IMR-90 (cell line): ENCODE data around the gene ING5. TPM values are rescaled to one million over a fixed set of nuclear protein-coding genes. Genes with fewer than 3 reads are reported as not detected.
A peak's percentile ranks its signal among the peaks of the same experiment; 100 is the strongest.

ENCODE experiments used
- ATAC-seq: fragments of 200-7000 bp; cut with Tn5 transposase; 2 replicates; pipeline ENCODE4 v1.9.1; 2020; ENCODE audit warnings: low read depth, mild to moderate bottlenecking, moderate library complexity
- BruUV-seq: library from RNA; stranded (reverse); fragments of 400-500 nt; replicated peaks from 2 replicates; lab custom pipeline; 2021; lab: Mats Ljungman, UMichigan
- CTCF ChIA-PET: fragments of 300-600 bp; formaldehyde crosslinking; extraction: SDS; loops from one replicate; lab custom pipeline; 2021; ENCODE audit warnings: antibody characterized with exemption; lab: Yijun Ruan, JAX
- POLR2A ChIA-PET: fragments of 300-600 bp; sonication (Branson Sonifier 250); formaldehyde crosslinking; loops from one replicate; lab custom pipeline; 2022; ENCODE audit warnings: antibody characterized with exemption; ENCODE audit not compliant: unreplicated experiment; lab: Charles Lee
- DNase-seq: peaks from one replicate; pipeline ENCODE4 v3.0.0; 2013
- H2AFZ ChIP-seq: replicated peaks from 2 replicates; pipeline ENCODE3; 2013; ENCODE audit warnings: low read length, mild to moderate bottlenecking; ENCODE audit not compliant: poor library complexity
- H2AK5ac ChIP-seq: 2 replicates; pipeline ENCODE4 v1.6.1; 2013; ENCODE audit warnings: low read depth, low read length, inconsistent platforms
- H2AK9ac ChIP-seq: replicated peaks from 2 replicates; pipeline ENCODE3; 2013; ENCODE audit warnings: mild to moderate bottlenecking, low read depth, low read length, moderate library complexity; ENCODE audit not compliant: poor library complexity
- H2BK120ac ChIP-seq: 2 replicates; pipeline ENCODE4 v1.6.1; 2013; ENCODE audit warnings: low read depth, low read length, inconsistent platforms
- H2BK15ac ChIP-seq: 3 replicates; pipeline ENCODE4 v1.6.1; 2013; ENCODE audit warnings: low read depth, low read length, inconsistent platforms
- H2BK20ac ChIP-seq: 2 replicates; pipeline ENCODE4 v1.6.1; 2013; ENCODE audit warnings: low read depth, mild to moderate bottlenecking, inconsistent platforms, low read length, moderate library complexity
- H2BK5ac ChIP-seq: 2 replicates; pipeline ENCODE4 v1.6.1; 2013; ENCODE audit warnings: mild to moderate bottlenecking, low read depth, low read length, inconsistent platforms; ENCODE audit not compliant: poor library complexity, severe bottlenecking
- H3K14ac ChIP-seq: replicated peaks from 2 replicates; pipeline ENCODE4 v1.6.1; 2013; ENCODE audit warnings: low read depth, low read length, inconsistent platforms
- H3K18ac ChIP-seq: 2 replicates; pipeline ENCODE4 v1.6.1; 2013; ENCODE audit warnings: low read depth, low read length, control low read depth
- H3K23ac ChIP-seq: 2 replicates; pipeline ENCODE4 v1.6.1; 2013; ENCODE audit warnings: low read depth, low read length, inconsistent platforms
- H3K27ac ChIP-seq: 2 replicates; pipeline ENCODE4 v1.5.1; 2013; ENCODE audit warnings: mild to moderate bottlenecking, control low read depth, low read length; ENCODE audit not compliant: insufficient read depth
- H3K27me3 ChIP-seq: 2 replicates; pipeline ENCODE4 v1.6.1; 2013; ENCODE audit warnings: low read length; ENCODE audit not compliant: control insufficient read depth, insufficient read depth
- H3K36me3 ChIP-seq: 2 replicates; pipeline ENCODE4 v1.6.1; 2013; ENCODE audit warnings: low read length, mixed read lengths; ENCODE audit not compliant: control insufficient read depth, insufficient read depth
- H3K4ac ChIP-seq: 2 replicates; pipeline ENCODE4 v1.6.1; 2013; ENCODE audit warnings: low read depth, low read length, inconsistent platforms
- H3K4me1 ChIP-seq: 2 replicates; pipeline ENCODE4 v1.6.1; 2013; ENCODE audit warnings: low read length, mixed read lengths; ENCODE audit not compliant: control insufficient read depth, insufficient read depth
- H3K4me2 ChIP-seq: 2 replicates; pipeline ENCODE4 v1.6.1; 2013; ENCODE audit warnings: low read depth, mild to moderate bottlenecking, control low read depth, low read length, moderate library complexity
- H3K4me3 ChIP-seq: 2 replicates; pipeline ENCODE4 v1.5.1; 2013; ENCODE audit warnings: low read depth, mild to moderate bottlenecking, control low read depth, low read length, moderate library complexity; ENCODE audit not compliant: insufficient read depth
- H3K56ac ChIP-seq: 2 replicates; pipeline ENCODE4 v1.6.1; 2013; ENCODE audit warnings: low read length, inconsistent platforms; ENCODE audit not compliant: insufficient read depth; ENCODE audit errors: extremely low read depth
- H3K79me1 ChIP-seq, 2 experiments: 2 replicates each; pipeline ENCODE4 v1.6.1; 2013; ENCODE audit warnings: low read length in 2 of 2, inconsistent platforms in 1 of 2, low read depth in 1 of 2
- H3K9ac ChIP-seq: 2 replicates; pipeline ENCODE4 v1.6.1; 2013; ENCODE audit warnings: low read depth, low read length, control low read depth
- H3K9me1 ChIP-seq: 2 replicates; pipeline ENCODE4 v1.6.1; 2013; ENCODE audit warnings: low read length, inconsistent platforms; ENCODE audit not compliant: insufficient read depth
- H3K9me3 ChIP-seq: 2 replicates; pipeline ENCODE4 v1.6.1; 2013; ENCODE audit warnings: low read length; ENCODE audit not compliant: control insufficient read depth, insufficient read depth
- H4K20me1 ChIP-seq: 2 replicates; pipeline ENCODE4 v1.6.1; 2013; ENCODE audit warnings: low read length, inconsistent platforms; ENCODE audit not compliant: insufficient read depth
- H4K5ac ChIP-seq: 2 replicates; pipeline ENCODE4 v1.6.1; 2013; ENCODE audit warnings: mild to moderate bottlenecking, low read depth, low read length, control low read depth
- H4K8ac ChIP-seq, 2 experiments: 2 replicates each; pipeline ENCODE4 v1.6.1; 2013; ENCODE audit warnings: low read depth in 2 of 2, low read length in 2 of 2, control low read depth in 1 of 2, inconsistent platforms in 1 of 2
- H4K91ac ChIP-seq: 2 replicates; pipeline ENCODE4 v1.6.1; 2013; ENCODE audit warnings: low read depth, low read length, inconsistent platforms; ENCODE audit not compliant: insufficient read depth
- CHD1 ChIP-seq: IDR thresholded peaks from 2 replicates; pipeline ENCODE4 v1.6.1; 2012; ENCODE audit warnings: low read depth, low read length, improper control_type of control experiment
- CTCF ChIP-seq: conservative IDR thresholded peaks from 2 replicates; pipeline ENCODE4 v1.5.1; 2012; ENCODE audit warnings: mild to moderate bottlenecking, low read depth, low read length, improper control_type of control experiment
- FOS ChIP-seq: fragments of 150-350 bp; IDR thresholded peaks from 2 replicates; pipeline ENCODE4 v1.6.1; 2016; ENCODE audit warnings: low read depth, low read length
- MAZ ChIP-seq: IDR thresholded peaks from 2 replicates; pipeline ENCODE4 v1.6.1; 2012; ENCODE audit warnings: low read depth, mild to moderate bottlenecking, low read length, improper control_type of control experiment, moderate library complexity, borderline replicate concordance
- MXI1 ChIP-seq: IDR thresholded peaks from 2 replicates; pipeline ENCODE4 v1.6.1; 2012; ENCODE audit warnings: low read depth, mild to moderate bottlenecking, low read length, moderate library complexity, borderline replicate concordance
- NFE2L2 ChIP-seq: fragments of 150-350 bp; IDR thresholded peaks from 2 replicates; pipeline ENCODE4 v1.6.1; 2016; ENCODE audit warnings: low read depth, mild to moderate bottlenecking, low read length
- POLR2A ChIP-seq: IDR thresholded peaks from 2 replicates; pipeline ENCODE4 v1.6.1; 2012; ENCODE audit warnings: mild to moderate bottlenecking, low read depth, low read length
- RAD21 ChIP-seq: IDR thresholded peaks from 2 replicates; pipeline ENCODE4 v1.6.1; 2012; ENCODE audit warnings: low read length, improper control_type of control experiment
- RCOR1 ChIP-seq: IDR thresholded peaks from 2 replicates; pipeline ENCODE4 v1.6.1; 2012; ENCODE audit warnings: mild to moderate bottlenecking, low read length, improper control_type of control experiment; ENCODE audit not compliant: insufficient replicate concordance
- RFX5 ChIP-seq: IDR thresholded peaks from 2 replicates; pipeline ENCODE4 v1.8.0; 2012; ENCODE audit warnings: low read depth, mild to moderate bottlenecking, low read length, moderate library complexity
- SMC3 ChIP-seq: fragments of 150-350 bp; IDR thresholded peaks from 2 replicates; pipeline ENCODE4 v1.6.1; 2016; ENCODE audit warnings: low read depth, mild to moderate bottlenecking, antibody characterized with exemption, low read length, moderate library complexity
- USF2 ChIP-seq: fragments of 150-350 bp; IDR thresholded peaks from 2 replicates; pipeline ENCODE4 v1.6.1; 2017; ENCODE audit warnings: mild to moderate bottlenecking, antibody characterized with exemption, low read length, low read depth
- WGBS, 2 experiments: methylation state at CpG; one replicate each; pipeline versions ENCODE4 v1.1.5 to v1.1.7; 2013; ENCODE audit warnings: missing lambda C conversion rate in 2 of 2; ENCODE audit not compliant: insufficient read length in 1 of 2; ENCODE audit errors: extremely low coverage in 2 of 2; 5-methylcytosine and 5-hydroxymethylcytosine counted together
- dilution Hi-C: fragments of 300-500 bp; cut with HindIII; formaldehyde crosslinking; loops from one replicate; pipeline ENCODE4 v1.14.3; 2018; ENCODE audit warnings: low sequenced_read_pairs; ENCODE audit not compliant: unreplicated experiment
- in situ Hi-C: fragments of 300-500 bp; cut with MboI; formaldehyde crosslinking; loops from 3 replicates; pipeline ENCODE4 v1.14.3; 2019; ENCODE audit warnings: low sequenced_read_pairs, inconsistent platforms, mixed read lengths
- intact Hi-C: fragments of 100-400 bp; cut with micrococcal nuclease; formaldehyde crosslinking; loops from 2 replicates; pipeline ENCODE4 v1.10.0; 2022
- polyA plus RNA-seq, 3 experiments: library from polyadenylated mRNA; depleted of rRNA; stranded (reverse); fragments of >200 nt; gene quantifications; 2 replicates each; pipeline ENCODE4 v1.2.3, GENCODE V29; 2012; ENCODE audit warnings: low replicate concordance in 1 of 3
- total RNA-seq: library from RNA; depleted of rRNA; stranded (reverse); fragments of >200 nt; gene quantifications from 2 replicates; pipeline ENCODE4 v1.2.3, GENCODE V29; 2012

Gene ING5
- total and polyA plus RNA-seq, 2 of the 4 experiments (the other 2 are of a cell fraction), result 36.1 to 38.9 TPM

GRCh38 chr2:241764275-241765241 is 62.7 kb downstream of the ING5 start:
- BruUV-seq, result no TSS peak
- POLR2A ChIA-PET, result no interaction called here

More at GRCh38 chr2:241764275-241765241, 62.7 kb downstream of the ING5 start:
- no peaks in the 10 kb centered on the region for H3K4me1 ChIP-seq
- H3K27ac ChIP-seq, result no peak overlapping the region
- no peak overlapping the region for H2BK5ac ChIP-seq
- H2AK9ac ChIP-seq, result peak overlapping the region; percentile 15
- H3K4ac ChIP-seq, result no peak overlapping the region
- CTCF ChIA-PET, result no interaction called here
- TF ChIP-seq MXI1, result no peak
- TF ChIP-seq CTCF, result no peak
- no peak for TF ChIP-seq RCOR1
- no peak for TF ChIP-seq NFE2L2
- no peak for TF ChIP-seq SMC3
- TF ChIP-seq RFX5, result no peak
- TF ChIP-seq FOS, result no peak
- no peak for TF ChIP-seq POLR2A
- no peak for TF ChIP-seq USF2
- no peak for TF ChIP-seq CHD1
- no peak for TF ChIP-seq MAZ
- TF ChIP-seq RAD21, result no peak
- H3K9ac ChIP-seq, result no peak overlapping the region
- no peaks in the 10 kb centered on the region for H3K9me3 ChIP-seq
- no peaks in the 10 kb centered on the region for H3K27me3 ChIP-seq
- no peak overlapping the region for H3K23ac ChIP-seq
- H3K36me3 ChIP-seq, result peaks cover 22% of the 10 kb centered on the region
- H2AFZ ChIP-seq, result no peak overlapping the region
- H2BK20ac ChIP-seq, result no peak overlapping the region
- H2AK5ac ChIP-seq, result no peak overlapping the region
- H4K8ac ChIP-seq, result no peak overlapping the region
- dilution Hi-C loops, result no loop called here
- in situ Hi-C loops, result no loop called here
- no peak overlapping the region for H4K91ac ChIP-seq
- no peak overlapping the region for H4K5ac ChIP-seq
- no peak overlapping the region for H3K14ac ChIP-seq
- H3K9me1 ChIP-seq, result no peaks in the 10 kb centered on the region
- 89% methylated on average over 13 of the region's 27 CpGs; no CpG with 5 or more reads in 1 of the 2 experiments for WGBS, 2 experiments
- no peak overlapping the region for H3K56ac ChIP-seq
- ATAC-seq (no peak), DNase-seq (no peak)
- no peak overlapping the region for H3K4me2 ChIP-seq
- intact Hi-C loops, result no loop called here
- H3K4me3 ChIP-seq, result no peak overlapping the region
- H3K18ac ChIP-seq, result no peak overlapping the region
- H3K79me1 ChIP-seq, result peaks cover 0 to 4% of the 10 kb centered on the region in 2 experiments; a peak in 1 of 4 replicates
- no peak overlapping the region for H2BK120ac ChIP-seq
- no peak overlapping the region for H2BK15ac ChIP-seq
- peaks cover 7% of the 10 kb centered on the region for H4K20me1 ChIP-seq
